ENCODE results near the gene CDK8.

- TF ChIP-seq POLR2A (IDR thresholded peaks at IDR 0.05; ENCODE audit: low read depth) (no peak), POLR2AphosphoS5 (IDR thresholded peaks at IDR 0.05) (no peak), CTCF (IDR thresholded peaks at IDR 0.05) (no peak), EP300 (IDR thresholded peaks at IDR 0.05) (no peak)
Measured at GRCh38 chr13:26262156-26262555, 8.2 kb downstream of the CDK8 start.

Data from esophagus muscularis mucosa (tissue), 4 donors.